HL-60 (cell line): ENCODE data around the gene AIM2.

Experiments used
- DNase-seq, 2 experiments: peaks; one replicate each; pipeline ENCODE4 v3.0.0-alpha.2; 2010 to 2020; ENCODE audit warnings: low read depth in 1 of 2, low spot score in 1 of 2
- H3K27ac ChIP-seq: fragments of 250-450 bp; sonication (Bioruptor Pico); replicated peaks from 2 replicates; pipeline ENCODE4 v1.5.1; 2020; ENCODE audit warnings: mild to moderate bottlenecking, moderate library complexity
- H3K27me3 ChIP-seq: fragments of 250-450 bp; sonication (Bioruptor Pico); 2 replicates; pipeline ENCODE4 v1.5.1; 2021; ENCODE audit warnings: mild to moderate bottlenecking, moderate library complexity; ENCODE audit not compliant: insufficient read depth, poor library complexity, severe bottlenecking
- H3K4me3 ChIP-seq: replicated peaks from 2 replicates; pipeline ENCODE4 v1.5.1; 2011; ENCODE audit warnings: mild to moderate bottlenecking, control low read depth, low read length; ENCODE audit not compliant: insufficient read depth
- CTCF ChIP-seq: IDR thresholded peaks from one replicate; pipeline ENCODE4 v1.5.1; 2011; ENCODE audit warnings: low read length, control low read depth, inconsistent platforms; ENCODE audit not compliant: insufficient read depth
- GABPA ChIP-seq: IDR thresholded peaks from 2 replicates; pipeline ENCODE4 v1.6.1; 2012; ENCODE audit warnings: low read depth
- POLR2AphosphoS5 ChIP-seq: IDR thresholded peaks from 2 replicates; pipeline ENCODE4 v1.6.1; 2012; ENCODE audit warnings: low read depth
- REST ChIP-seq: IDR thresholded peaks from 2 replicates; pipeline ENCODE4 v1.6.1; 2012; ENCODE audit warnings: low read depth; ENCODE audit not compliant: insufficient replicate concordance
- SPI1 ChIP-seq: IDR thresholded peaks from 2 replicates; pipeline ENCODE4 v1.6.1; 2012; ENCODE audit warnings: low read depth, mild to moderate bottlenecking, borderline replicate concordance

AIM2 gene

GRCh38 chr1:159100589-159100988, 24.0 kb upstream of the AIM2 start:
- Histone ChIP-seq H3K4me3 (no peak overlapping the region), H3K27ac (no peak overlapping the region), H3K27me3 (no peaks in the 10 kb centered on the region)
- DNase-seq: no peak
- TF ChIP-seq POLR2AphosphoS5: no peak
- TF ChIP-seq GABPA: no peak
- no peak for TF ChIP-seq REST
- no peak for TF ChIP-seq SPI1
- TF ChIP-seq CTCF: no peak

- no peaks in the 10 kb centered on the region for H3K27me3 ChIP-seq
- TF ChIP-seq GABPA: no peak
- no peak for TF ChIP-seq CTCF
- no peak for TF ChIP-seq POLR2AphosphoS5
- no peak for TF ChIP-seq SPI1
- TF ChIP-seq REST: no peak
- no peak overlapping the region for H3K27ac ChIP-seq
- H3K4me3 ChIP-seq: no peak overlapping the region
- no peak for DNase-seq
Observed at GRCh38 chr1:159098596-159098995, 22.0 kb upstream of the AIM2 start.

GRCh38 chr1:159092036-159092760, 15.6 kb upstream of the AIM2 start:
- TF ChIP-seq REST (no peak), GABPA (0 out of 2 replicates have a peak, but pooled peaks have one; percentile 5)
- H3K27ac ChIP-seq: peak overlapping the region; percentile 91
- no peak overlapping the region for H3K4me3 ChIP-seq
- H3K27me3 ChIP-seq: no peaks in the 10 kb centered on the region
- DNase-seq: peak; percentile 38 to 81
